Lung (tissue), 12 donors: ENCODE results near the gene HLA-DQB1. TPM values are rescaled to one million over a fixed set of nuclear protein-coding genes. Genes with fewer than 3 reads are reported as not detected.
A peak's percentile ranks its signal among the peaks of the same experiment; 100 is the strongest.

Experiments
- ATAC-seq: fragments of 200-7000 bp; cut with Tn5 transposase; one replicate; pipeline ENCODE4 v1.9.1; 2020; ENCODE audit warnings: moderate number of reproducible peaks; ENCODE audit not compliant: insufficient read depth, low FRiP score
- DNase-seq, 3 donors: peaks; one replicate each; pipeline ENCODE4 v3.0.0-alpha.2; 2013 to 2017
- H3K27ac ChIP-seq, 2 donors: one replicate each; pipeline ENCODE4 v1.5.1; 2013; ENCODE audit warnings: mild to moderate bottlenecking in 2 of 2, moderate library complexity in 2 of 2, control low read depth in 1 of 2, inconsistent platforms in 1 of 2, low read depth in 1 of 2, low read length in 1 of 2
- H3K27me3 ChIP-seq, 3 donors: one replicate each; pipeline ENCODE4 v1.5.1; 2013; ENCODE audit warnings: low read length in 2 of 3; ENCODE audit not compliant: control insufficient read depth in 3 of 3, insufficient read depth in 3 of 3
- H3K36me3 ChIP-seq, 4 donors: one replicate each; pipeline ENCODE4 v1.5.1; 2013; ENCODE audit warnings: low read length in 4 of 4, mild to moderate bottlenecking in 1 of 4, moderate library complexity in 1 of 4; ENCODE audit not compliant: control insufficient read depth in 4 of 4, insufficient read depth in 4 of 4
- H3K4me1 ChIP-seq, 5 donors: one replicate each; pipeline ENCODE4 v1.5.1; 2013; ENCODE audit warnings: low read length in 5 of 5, mild to moderate bottlenecking in 2 of 5, moderate library complexity in 1 of 5; ENCODE audit not compliant: control insufficient read depth in 5 of 5, insufficient read depth in 5 of 5
- H3K4me3 ChIP-seq: one replicate; pipeline ENCODE4 v1.5.1; 2013; ENCODE audit warnings: mild to moderate bottlenecking, control low read depth, moderate library complexity
- H3K9ac ChIP-seq, 2 donors: one replicate each; pipeline ENCODE4 v1.5.1; 2013; ENCODE audit warnings: low read length in 2 of 2, control low read depth in 1 of 2; ENCODE audit not compliant: insufficient read depth in 1 of 2
- H3K9me3 ChIP-seq, 4 donors: one replicate each; pipeline ENCODE4 v1.5.1; 2013; ENCODE audit warnings: low read length in 3 of 4, mild to moderate bottlenecking in 1 of 4, moderate library complexity in 1 of 4; ENCODE audit not compliant: control insufficient read depth in 4 of 4, insufficient read depth in 3 of 4
- WGBS, 2 donors: extraction: QIAGEN DNeasy Blood & Tissue Kit; methylation state at CpG; one replicate each; pipeline ENCODE4 v1.1.7; 2013; 5-methylcytosine and 5-hydroxymethylcytosine counted together
- polyA plus RNA-seq, 2 donors: library from polyadenylated mRNA; stranded (reverse); fragments of 200-250 nt; gene quantifications; one replicate each; pipeline ENCODE4 v1.2.1, GENCODE V29; 2013
- total RNA-seq, 2 donors: library from RNA; depleted of rRNA in 1 of 2; stranded (reverse); fragments of >200 nt in 1 of 2; gene quantifications; one replicate each; pipeline ENCODE4 v1.2.1, GENCODE V29; 2014 to 2021
- TF ChIP-seq, protein P1 (sequence below): IDR thresholded peaks from 2 replicates; pipeline ENCODE4 v1.5.1; 2012; ENCODE audit warnings: mild to moderate bottlenecking; ENCODE audit errors: control extremely low read depth, extremely low read depth
- donor health status: control.
- donor health status: control.
- donor health status: Bipolar disorder and iron deficiency.
- donor health status: healthy.
- donor health status: DM: yes; HTN: yes; CAD: no.

HLA-DQB1 gene
- total and polyA plus RNA-seq, 4 donors, result 4.1 to 1,148 (median 102) TPM

DNA sequence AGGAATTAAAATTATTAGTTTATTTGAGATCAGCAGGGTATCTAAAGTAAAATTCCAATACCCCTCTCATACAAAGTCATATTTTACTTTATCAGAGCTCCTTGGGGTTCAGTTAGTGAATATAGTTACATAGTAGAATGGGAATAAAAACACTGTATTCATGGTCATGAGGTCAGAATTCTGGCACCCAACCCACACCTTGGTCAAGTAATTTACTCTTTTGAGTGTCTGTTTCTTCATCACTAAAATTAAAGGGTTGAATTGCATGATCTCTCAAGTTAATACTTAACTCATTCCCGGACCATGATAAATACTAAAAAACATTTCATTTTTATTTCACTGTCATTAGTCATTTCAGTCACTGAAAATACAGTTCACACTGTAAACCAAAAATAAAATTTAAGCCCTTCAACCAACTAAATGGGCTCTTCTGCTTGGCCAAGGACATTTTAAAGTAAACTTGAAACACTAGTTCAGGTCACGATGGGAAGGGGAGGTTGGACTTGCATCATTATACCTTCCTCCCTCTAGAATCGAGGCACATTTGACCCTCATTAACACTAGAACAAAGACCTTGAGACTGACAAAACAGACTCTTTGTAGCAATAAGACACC is 55.7 kb downstream of the HLA-DQB1 start:
- DNase-seq, result no peak
- Histone ChIP-seq H3K9me3 (no peaks in the 10 kb centered on the region), H3K36me3 (no peaks in the 10 kb centered on the region), H3K9ac (no peak overlapping the region), H3K27me3 (no peaks in the 10 kb centered on the region), H3K4me1 (no peaks in the 10 kb centered on the region), H3K4me3 (no peak overlapping the region), H3K27ac (no peak overlapping the region)
- TF ChIP-seq, protein P1, sequence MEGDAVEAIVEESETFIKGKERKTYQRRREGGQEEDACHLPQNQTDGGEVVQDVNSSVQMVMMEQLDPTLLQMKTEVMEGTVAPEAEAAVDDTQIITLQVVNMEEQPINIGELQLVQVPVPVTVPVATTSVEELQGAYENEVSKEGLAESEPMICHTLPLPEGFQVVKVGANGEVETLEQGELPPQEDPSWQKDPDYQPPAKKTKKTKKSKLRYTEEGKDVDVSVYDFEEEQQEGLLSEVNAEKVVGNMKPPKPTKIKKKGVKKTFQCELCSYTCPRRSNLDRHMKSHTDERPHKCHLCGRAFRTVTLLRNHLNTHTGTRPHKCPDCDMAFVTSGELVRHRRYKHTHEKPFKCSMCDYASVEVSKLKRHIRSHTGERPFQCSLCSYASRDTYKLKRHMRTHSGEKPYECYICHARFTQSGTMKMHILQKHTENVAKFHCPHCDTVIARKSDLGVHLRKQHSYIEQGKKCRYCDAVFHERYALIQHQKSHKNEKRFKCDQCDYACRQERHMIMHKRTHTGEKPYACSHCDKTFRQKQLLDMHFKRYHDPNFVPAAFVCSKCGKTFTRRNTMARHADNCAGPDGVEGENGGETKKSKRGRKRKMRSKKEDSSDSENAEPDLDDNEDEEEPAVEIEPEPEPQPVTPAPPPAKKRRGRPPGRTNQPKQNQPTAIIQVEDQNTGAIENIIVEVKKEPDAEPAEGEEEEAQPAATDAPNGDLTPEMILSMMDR, result no peak
- 15 to 44% methylated on average over 3 of the region's 3 CpGs for WGBS, 2 donors
- ATAC-seq, result no peak

DNA sequence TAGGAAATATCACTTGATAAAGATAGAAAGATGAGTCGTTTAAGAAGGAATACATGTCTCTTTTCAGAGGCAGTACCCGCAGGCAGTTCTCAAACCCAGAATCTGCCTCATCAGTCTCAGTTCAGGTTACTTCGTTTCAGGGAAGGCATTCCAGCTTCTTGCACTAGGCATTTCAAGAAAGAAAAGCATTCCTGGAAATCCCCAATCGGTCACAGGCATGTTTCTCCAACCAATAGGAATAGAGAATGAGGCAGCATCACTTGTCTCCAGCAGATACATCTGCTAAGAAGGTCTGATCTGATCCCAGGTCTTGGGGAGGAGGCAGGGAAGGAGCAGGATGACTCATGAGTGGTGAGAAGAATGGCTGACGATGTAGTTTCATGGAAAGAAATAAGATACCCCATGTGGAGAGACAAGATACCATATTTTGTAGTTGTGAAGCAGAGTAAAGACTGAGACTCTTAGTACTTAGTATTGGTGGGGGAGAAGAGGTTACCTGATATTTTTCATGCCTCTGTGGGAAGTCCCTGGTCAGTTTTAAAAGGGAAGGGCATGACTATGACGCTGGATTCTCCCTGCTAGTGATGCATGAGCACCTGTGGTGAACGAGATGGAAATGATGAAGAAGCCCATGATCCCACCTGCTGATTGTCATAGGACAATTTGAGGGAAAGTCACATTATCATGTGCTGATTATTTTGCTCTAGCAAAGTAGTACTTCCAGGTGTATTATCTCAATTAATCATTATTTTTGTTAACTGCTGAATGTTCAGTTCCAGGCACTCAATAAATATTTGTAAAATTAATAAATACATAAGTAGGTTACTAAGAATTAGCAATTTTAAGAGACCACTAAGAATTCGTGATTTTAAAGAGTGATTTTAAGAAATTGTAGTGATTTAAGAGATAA is 56.5 kb downstream of the HLA-DQB1 start:
- Histone ChIP-seq H3K9ac (no peak overlapping the region), H3K4me1 (no peaks in the 10 kb centered on the region), H3K27ac (peak overlapping the region in 1 of 2 donors; percentile 71), H3K27me3 (no peaks in the 10 kb centered on the region), H3K4me3 (no peak overlapping the region), H3K36me3 (no peaks in the 10 kb centered on the region), H3K9me3 (no peaks in the 10 kb centered on the region)
- 14 to 23% methylated on average over 8 of the region's 8 CpGs for WGBS, 2 donors
- TF ChIP-seq, protein P1, result no peak
- DNase-seq (peak; percentile 64 to 80 (median 78)), ATAC-seq (peak; percentile 96)

Other genes with a start within 250 kb of the HLA-DQB1 start
- gene HLA-DRA, start 226.8 kb downstream of the HLA-DQB1 start, total RNA-seq, result 100 to 1,000 TPM; 421 to 991 TPM
- 1,000 to 10,000 TPM in 1 of 2 donors, 100 to 1,000 TPM in 1; 760 to 1,160 TPM for gene HLA-DRA, start 226.8 kb downstream of the HLA-DQB1 start, polyA plus RNA-seq
- 1 to 10 TPM; 1.1 to 6.4 TPM for gene HLA-DRB5, start 136.4 kb downstream of the HLA-DQB1 start, total RNA-seq
- gene HLA-DRB5, start 136.4 kb downstream of the HLA-DQB1 start, polyA plus RNA-seq, result 10 to 100 TPM in 1 of 2 donors, 1 to 10 TPM in 1; 1.6 to 18.2 TPM
- gene HLA-DRB1, start 76.8 kb downstream of the HLA-DQB1 start, total RNA-seq, result 100 to 1,000 TPM in 1 of 2 donors, 10 to 100 TPM in 1; 87.1 to 471 TPM
- 100 to 1,000 TPM; 360 to 479 TPM for gene HLA-DRB1, start 76.8 kb downstream of the HLA-DQB1 start, polyA plus RNA-seq
- 100 to 1,000 TPM in 1 of 2 donors, 1 to 10 TPM in 1; 6.0 to 135 TPM for gene HLA-DQA1, start 29.3 kb downstream of the HLA-DQB1 start, total RNA-seq
- gene HLA-DQA1, start 29.3 kb downstream of the HLA-DQB1 start, polyA plus RNA-seq, result 100 to 1,000 TPM; 113 to 199 TPM
- gene HLA-DQA2, start 74.7 kb upstream of the HLA-DQB1 start, total RNA-seq, result 10 to 100 TPM in 1 of 2 donors, 1 to 10 TPM in 1; 1.8 to 15.3 TPM
- under 1 TPM; 0.22 to 0.86 TPM for gene HLA-DQA2, start 74.7 kb upstream of the HLA-DQB1 start, polyA plus RNA-seq
- gene HLA-DQB2, start 96.9 kb upstream of the HLA-DQB1 start, total RNA-seq, result 10 to 100 TPM in 1 of 2 donors, not detected in 1; 56.3 TPM
- 1 to 10 TPM in 1 of 2 donors, under 1 TPM in 1; 0.74 to 1.9 TPM for gene HLA-DQB2, start 96.9 kb upstream of the HLA-DQB1 start, polyA plus RNA-seq
- gene HLA-DOB, start 150.3 kb upstream of the HLA-DQB1 start, total RNA-seq, result 1 to 10 TPM; 1.3 to 1.4 TPM
- 1 to 10 TPM; 1.2 to 2.7 TPM for gene HLA-DOB, start 150.3 kb upstream of the HLA-DQB1 start, polyA plus RNA-seq
- gene TAP2, start 172.1 kb upstream of the HLA-DQB1 start, total RNA-seq, result 10 to 100 TPM; 15.2 to 63.2 TPM
- 10 to 100 TPM; 25.3 to 58.7 TPM for gene TAP2, start 172.1 kb upstream of the HLA-DQB1 start, polyA plus RNA-seq
- 10 to 100 TPM; 40.4 to 79.0 TPM for gene PSMB8, start 177.4 kb upstream of the HLA-DQB1 start, total RNA-seq
- gene PSMB8, start 177.4 kb upstream of the HLA-DQB1 start, polyA plus RNA-seq, result 100 to 1,000 TPM; 132 to 216 TPM
- 10 to 100 TPM; 32.6 to 52.1 TPM for gene TAP1, start 187.0 kb upstream of the HLA-DQB1 start, total RNA-seq
- 100 to 1,000 TPM in 1 of 2 donors, 10 to 100 TPM in 1; 63.6 to 181 TPM for gene TAP1, start 187.0 kb upstream of the HLA-DQB1 start, polyA plus RNA-seq
- 10 to 100 TPM; 14.4 to 56.6 TPM for gene PSMB9, start 187.5 kb upstream of the HLA-DQB1 start, total RNA-seq
- gene PSMB9, start 187.5 kb upstream of the HLA-DQB1 start, polyA plus RNA-seq, result 100 to 1,000 TPM in 1 of 2 donors, 10 to 100 TPM in 1; 67.2 to 183 TPM